HG03565 (cell line): ENCODE measurements around the gene TMEM72.
A peak's percentile ranks its signal among the peaks of the same experiment; 100 is the strongest.

Experiments used
- ATAC-seq: cut with Tn5 transposase; IDR thresholded peaks from one replicate; pipeline ENCODE4 v1.9.1; 2021; ENCODE audit warnings: mild to moderate bottlenecking, moderate library complexity; ENCODE audit not compliant: unreplicated experiment

TMEM72 gene

GRCh38 chr10:44917848-44918247 lies 6.7 kb downstream of the TMEM72 start:
- ATAC-seq, result no peak

GRCh38 chr10:44920252-44920651 lies 9.1 kb downstream of the TMEM72 start:
- no peak for ATAC-seq

GRCh38 chr10:44921061-44921460 lies 9.9 kb downstream of the TMEM72 start:
- ATAC-seq, result no peak

GRCh38 chr10:44921506-44921905 lies 10.4 kb downstream of the TMEM72 start:
- no peak for ATAC-seq

- no peak for ATAC-seq
Observed at GRCh38 chr10:44922021-44922420, 10.9 kb downstream of the TMEM72 start.

- no peak for ATAC-seq
Observed at GRCh38 chr10:44922796-44923545, 11.8 kb downstream of the TMEM72 start.

- ATAC-seq, result no peak
Observed at GRCh38 chr10:44923611-44924010, 12.5 kb downstream of the TMEM72 start.

- no peak for ATAC-seq
Observed at GRCh38 chr10:44924261-44925040, 13.3 kb downstream of the TMEM72 start.

- ATAC-seq, result no peak
Observed at GRCh38 chr10:44925224-44925623, 14.1 kb downstream of the TMEM72 start.

GRCh38 chr10:44925811-44926750 lies 14.9 kb downstream of the TMEM72 start:
- no peak for ATAC-seq

GRCh38 chr10:44926751-44927351 lies 15.7 kb downstream of the TMEM72 start:
- ATAC-seq, result no peak

- ATAC-seq, result no peak
Observed at GRCh38 chr10:44927352-44927751, 16.2 kb downstream of the TMEM72 start.

GRCh38 chr10:44928462-44928861 lies 17.3 kb downstream of the TMEM72 start:
- ATAC-seq, result no peak

GRCh38 chr10:44929356-44930255 lies 18.5 kb downstream of the TMEM72 start:
- no peak for ATAC-seq

GRCh38 chr10:44930904-44931620 lies 19.9 kb downstream of the TMEM72 start:
- ATAC-seq, result no peak

- no peak for ATAC-seq
Observed at GRCh38 chr10:44931621-44932516, 20.7 kb downstream of the TMEM72 start.

- ATAC-seq, result peak; percentile 91
Observed at GRCh38 chr10:44932517-44933450, 21.6 kb downstream of the TMEM72 start.
